ENCODE data around the gene TRAF3IP3.

DNA sequence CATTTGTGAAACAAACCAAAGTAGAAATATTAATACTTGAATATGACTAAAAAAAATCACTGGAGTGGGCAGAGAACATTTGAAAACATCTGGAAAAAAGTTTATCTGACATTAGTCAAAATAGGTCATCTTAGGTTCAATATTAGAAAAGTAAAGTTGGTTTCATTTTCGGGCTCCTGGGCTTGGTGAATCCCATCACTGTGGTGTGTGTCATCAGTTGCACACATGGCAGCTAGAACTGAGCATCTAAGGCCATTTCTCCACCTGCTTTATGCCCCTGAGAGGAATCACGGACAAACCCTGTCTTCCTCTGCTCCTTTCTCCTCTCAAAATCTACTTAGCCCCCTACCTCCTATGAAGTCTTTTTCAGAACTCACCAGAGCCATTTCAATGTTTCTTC, 45.8 kb upstream of the TRAF3IP3 start:
- TF ChIP-seq CTCF (conservative IDR thresholded peaks at IDR 0.05), result no peak
- TF ChIP-seq EZH2 (IDR thresholded peaks at IDR 0.05; ENCODE audit: low read depth), result no peak
